OCI-LY3 (cell line): ENCODE data around the gene ARMC12.

Experiments used
- EZH2phosphoT487 ChIP-seq: fragments of 200-600 bp; shearing (Covaris generic); IDR thresholded peaks from 2 replicates; pipeline ENCODE4 v1.6.1; 2018; ENCODE audit warnings: antibody characterized with exemption, mixed run types, low read depth
- TF ChIP-seq, protein P1 (sequence below): fragments of 200-600, 300-600 bp; sonication (generic); IDR thresholded peaks from 2 replicates; pipeline ENCODE4 v1.5.1; 2014; ENCODE audit warnings: antibody characterized with exemption, low read length, low read depth

DNA sequence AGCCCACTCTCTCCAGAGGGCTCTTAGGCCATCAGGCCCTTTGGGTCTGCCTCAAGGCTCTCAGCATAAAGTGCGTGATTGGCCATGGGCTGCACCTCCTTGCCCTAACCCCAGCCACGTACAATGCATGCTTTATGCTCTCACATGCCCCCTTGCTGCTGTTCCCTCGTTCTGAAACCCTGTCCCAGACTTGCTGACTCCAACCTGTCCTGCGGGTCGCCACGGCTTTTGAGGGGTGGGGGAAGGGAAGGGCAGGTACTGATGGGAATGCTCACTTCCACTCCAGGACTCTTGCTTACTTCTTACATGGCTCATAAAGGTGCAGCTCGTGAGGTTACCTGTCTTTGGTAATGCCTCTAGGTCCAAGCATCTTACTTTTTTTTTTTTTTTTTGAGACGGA is 6.0 kb downstream of the ARMC12 start:
- TF ChIP-seq, protein P1, sequence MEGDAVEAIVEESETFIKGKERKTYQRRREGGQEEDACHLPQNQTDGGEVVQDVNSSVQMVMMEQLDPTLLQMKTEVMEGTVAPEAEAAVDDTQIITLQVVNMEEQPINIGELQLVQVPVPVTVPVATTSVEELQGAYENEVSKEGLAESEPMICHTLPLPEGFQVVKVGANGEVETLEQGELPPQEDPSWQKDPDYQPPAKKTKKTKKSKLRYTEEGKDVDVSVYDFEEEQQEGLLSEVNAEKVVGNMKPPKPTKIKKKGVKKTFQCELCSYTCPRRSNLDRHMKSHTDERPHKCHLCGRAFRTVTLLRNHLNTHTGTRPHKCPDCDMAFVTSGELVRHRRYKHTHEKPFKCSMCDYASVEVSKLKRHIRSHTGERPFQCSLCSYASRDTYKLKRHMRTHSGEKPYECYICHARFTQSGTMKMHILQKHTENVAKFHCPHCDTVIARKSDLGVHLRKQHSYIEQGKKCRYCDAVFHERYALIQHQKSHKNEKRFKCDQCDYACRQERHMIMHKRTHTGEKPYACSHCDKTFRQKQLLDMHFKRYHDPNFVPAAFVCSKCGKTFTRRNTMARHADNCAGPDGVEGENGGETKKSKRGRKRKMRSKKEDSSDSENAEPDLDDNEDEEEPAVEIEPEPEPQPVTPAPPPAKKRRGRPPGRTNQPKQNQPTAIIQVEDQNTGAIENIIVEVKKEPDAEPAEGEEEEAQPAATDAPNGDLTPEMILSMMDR, result no peak
- TF ChIP-seq EZH2phosphoT487, result no peak
